ENCODE data around the gene DAAM2. TPM values are rescaled to one million over a fixed set of nuclear protein-coding genes. Genes with fewer than 3 reads are reported as not detected.

Gene DAAM2
- total and polyA plus RNA-seq, 4 donors = 1.9 to 17.0 (median 4.4) TPM

GRCh38 chr6:39911513-39912125 lies 119.4 kb downstream of the DAAM2 start:
- DNase-seq (ENCODE audit: low spot score) = no peak
- TF ChIP-seq, protein P1, sequence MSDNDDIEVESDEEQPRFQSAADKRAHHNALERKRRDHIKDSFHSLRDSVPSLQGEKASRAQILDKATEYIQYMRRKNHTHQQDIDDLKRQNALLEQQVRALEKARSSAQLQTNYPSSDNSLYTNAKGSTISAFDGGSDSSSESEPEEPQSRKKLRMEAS (IDR thresholded peaks at IDR 0.05) = no peak
- no peak for TF ChIP-seq JUND (IDR thresholded peaks at IDR 0.05)
- TF ChIP-seq GABPA (IDR thresholded peaks at IDR 0.05 in 1 of 2, conservative IDR thresholded peaks at IDR 0.05 in 1 of 2) = no peak
- TF ChIP-seq ATF3 (IDR thresholded peaks at IDR 0.05) = no peak
- no peak for TF ChIP-seq RAD21 (IDR thresholded peaks at IDR 0.05)
- no peak for TF ChIP-seq NR2F2 (IDR thresholded peaks at IDR 0.05)
- TF ChIP-seq HNF4A (conservative IDR thresholded peaks at IDR 0.05) = no peak
- no peak for TF ChIP-seq RXRA (IDR thresholded peaks at IDR 0.05)
- no peak for TF ChIP-seq SP1 (IDR thresholded peaks at IDR 0.05)
- TF ChIP-seq HNF4G (IDR thresholded peaks at IDR 0.05) = no peak
- no peak for TF ChIP-seq EGR1 (IDR thresholded peaks at IDR 0.05; ENCODE audit: low read depth in 2 of 2)
- no peak for TF ChIP-seq YY1 (IDR thresholded peaks at IDR 0.05)
- TF ChIP-seq FOXA2 (IDR thresholded peaks at IDR 0.05) = no peak
- no peak for TF ChIP-seq TAF1 (conservative IDR thresholded peaks at IDR 0.05)
- Histone ChIP-seq H3K4me3 (ENCODE audit: low read depth in 1 of 3, low read length in 3 of 3) (no peak overlapping the region), H3K4me1 (ENCODE audit: control insufficient read depth in 4 of 4, insufficient read depth in 4 of 4, low read length in 3 of 4) (peaks cover 0 to 7% (median 3%) of the 10 kb centered on the region in 4 donors), H3K9ac (ENCODE audit: low read depth in 1 of 2, low read length in 2 of 2) (no peak overlapping the region), H3K9me3 (ENCODE audit: control insufficient read depth in 4 of 4, low read length in 3 of 4) (no peaks in the 10 kb centered on the region), H3K27me3 (ENCODE audit: control insufficient read depth in 4 of 4, insufficient read depth in 4 of 4, low read length in 3 of 4) (no peaks in the 10 kb centered on the region), H3K27ac (ENCODE audit: low read depth in 1 of 2, low read length in 2 of 2) (no peak overlapping the region), H3K36me3 (ENCODE audit: control insufficient read depth in 4 of 4, insufficient read depth in 3 of 4, low read depth in 1 of 4, low read length in 3 of 4) (peaks cover 3 to 56% (median 23%) of the 10 kb centered on the region in 4 donors)
- WGBS = 97% methylated on average over 10 of the region's 10 CpGs

DNA sequence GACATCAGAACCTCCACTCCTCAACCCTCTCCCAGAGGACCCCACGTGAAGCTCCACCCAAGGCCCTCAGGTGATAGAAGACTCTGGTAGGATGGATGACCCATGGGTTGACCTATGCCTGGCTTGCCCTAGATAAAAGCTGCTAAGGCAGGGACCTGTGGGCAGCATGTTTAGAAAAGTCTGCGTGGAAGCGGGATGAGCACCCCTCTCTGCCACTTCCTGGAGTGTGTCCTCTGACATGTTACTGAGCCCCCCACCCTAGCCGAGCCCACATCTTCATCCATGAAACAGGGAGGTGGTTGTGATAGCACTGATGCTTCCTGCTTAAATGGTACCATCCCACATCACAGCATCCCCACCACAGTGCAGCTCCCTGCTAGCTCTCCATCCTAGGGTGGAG lies 120.3 kb downstream of the DAAM2 start:
- Histone ChIP-seq H3K27me3 (ENCODE audit: control insufficient read depth in 4 of 4, insufficient read depth in 4 of 4, low read length in 3 of 4) (no peaks in the 10 kb centered on the region), H3K4me3 (ENCODE audit: low read depth in 1 of 3, low read length in 3 of 3) (no peak overlapping the region), H3K9ac (ENCODE audit: low read depth in 1 of 2, low read length in 2 of 2) (no peak overlapping the region), H3K4me1 (ENCODE audit: control insufficient read depth in 4 of 4, insufficient read depth in 4 of 4, low read length in 3 of 4) (peaks cover 0 to 9% (median 7%) of the 10 kb centered on the region in 4 donors), H3K36me3 (ENCODE audit: control insufficient read depth in 4 of 4, insufficient read depth in 3 of 4, low read depth in 1 of 4, low read length in 3 of 4) (peaks cover 3 to 56% (median 20%) of the 10 kb centered on the region in 4 donors), H3K9me3 (ENCODE audit: control insufficient read depth in 4 of 4, low read length in 3 of 4) (no peaks in the 10 kb centered on the region), H3K27ac (ENCODE audit: low read depth in 1 of 2, low read length in 2 of 2) (no peak overlapping the region)
- no peak for DNase-seq (ENCODE audit: low spot score)
- TF ChIP-seq JUND (IDR thresholded peaks at IDR 0.05) = no peak
- no peak for TF ChIP-seq ATF3 (IDR thresholded peaks at IDR 0.05)
- TF ChIP-seq HNF4G (IDR thresholded peaks at IDR 0.05) = no peak
- TF ChIP-seq YY1 (IDR thresholded peaks at IDR 0.05) = no peak
- no peak for TF ChIP-seq FOXA2 (IDR thresholded peaks at IDR 0.05)
- TF ChIP-seq, protein P1 (IDR thresholded peaks at IDR 0.05) = no peak
- TF ChIP-seq RXRA (IDR thresholded peaks at IDR 0.05) = no peak
- TF ChIP-seq SP1 (IDR thresholded peaks at IDR 0.05) = no peak
- no peak for TF ChIP-seq EGR1 (IDR thresholded peaks at IDR 0.05; ENCODE audit: low read depth in 2 of 2)
- TF ChIP-seq GABPA (IDR thresholded peaks at IDR 0.05 in 1 of 2, conservative IDR thresholded peaks at IDR 0.05 in 1 of 2) = no peak
- TF ChIP-seq TAF1 (conservative IDR thresholded peaks at IDR 0.05) = no peak
- no peak for TF ChIP-seq RAD21 (IDR thresholded peaks at IDR 0.05)
- TF ChIP-seq HNF4A (conservative IDR thresholded peaks at IDR 0.05) = no peak
- TF ChIP-seq, protein P2, sequence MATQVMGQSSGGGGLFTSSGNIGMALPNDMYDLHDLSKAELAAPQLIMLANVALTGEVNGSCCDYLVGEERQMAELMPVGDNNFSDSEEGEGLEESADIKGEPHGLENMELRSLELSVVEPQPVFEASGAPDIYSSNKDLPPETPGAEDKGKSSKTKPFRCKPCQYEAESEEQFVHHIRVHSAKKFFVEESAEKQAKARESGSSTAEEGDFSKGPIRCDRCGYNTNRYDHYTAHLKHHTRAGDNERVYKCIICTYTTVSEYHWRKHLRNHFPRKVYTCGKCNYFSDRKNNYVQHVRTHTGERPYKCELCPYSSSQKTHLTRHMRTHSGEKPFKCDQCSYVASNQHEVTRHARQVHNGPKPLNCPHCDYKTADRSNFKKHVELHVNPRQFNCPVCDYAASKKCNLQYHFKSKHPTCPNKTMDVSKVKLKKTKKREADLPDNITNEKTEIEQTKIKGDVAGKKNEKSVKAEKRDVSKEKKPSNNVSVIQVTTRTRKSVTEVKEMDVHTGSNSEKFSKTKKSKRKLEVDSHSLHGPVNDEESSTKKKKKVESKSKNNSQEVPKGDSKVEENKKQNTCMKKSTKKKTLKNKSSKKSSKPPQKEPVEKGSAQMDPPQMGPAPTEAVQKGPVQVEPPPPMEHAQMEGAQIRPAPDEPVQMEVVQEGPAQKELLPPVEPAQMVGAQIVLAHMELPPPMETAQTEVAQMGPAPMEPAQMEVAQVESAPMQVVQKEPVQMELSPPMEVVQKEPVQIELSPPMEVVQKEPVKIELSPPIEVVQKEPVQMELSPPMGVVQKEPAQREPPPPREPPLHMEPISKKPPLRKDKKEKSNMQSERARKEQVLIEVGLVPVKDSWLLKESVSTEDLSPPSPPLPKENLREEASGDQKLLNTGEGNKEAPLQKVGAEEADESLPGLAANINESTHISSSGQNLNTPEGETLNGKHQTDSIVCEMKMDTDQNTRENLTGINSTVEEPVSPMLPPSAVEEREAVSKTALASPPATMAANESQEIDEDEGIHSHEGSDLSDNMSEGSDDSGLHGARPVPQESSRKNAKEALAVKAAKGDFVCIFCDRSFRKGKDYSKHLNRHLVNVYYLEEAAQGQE (IDR thresholded peaks at IDR 0.05) = no peak
- WGBS = 97% methylated on average over 4 of the region's 4 CpGs

Measured in liver (tissue), 9 donors.